ENCODE results near the gene ANO4.
A peak's percentile ranks its signal among the peaks of the same experiment; 100 is the strongest.

Gene ANO4

GRCh38 chr12:101078536-101079285, 284.1 kb downstream of the ANO4 start:
- H2AFZ ChIP-seq (ENCODE audit: insufficient read depth, low read length, poor library complexity), result no peak overlapping the region
- H3K4ac ChIP-seq (ENCODE audit: low read depth, low read length), result no peak overlapping the region
- H3K9me3 ChIP-seq (ENCODE audit: insufficient read depth, low read depth, low read length), result peaks cover 5% of the 10 kb centered on the region
- H4K91ac ChIP-seq (ENCODE audit: low read depth, low read length), result no peak overlapping the region
- H3K4me1 ChIP-seq (ENCODE audit: control insufficient read depth in 1 of 2, insufficient read depth in 2 of 2, low read length in 2 of 2), result peaks cover 0 to 2% of the 10 kb centered on the region in 2 experiments
- no peak overlapping the region for H2BK12ac ChIP-seq (ENCODE audit: low read length)
- H3K27me3 ChIP-seq (ENCODE audit: insufficient read depth, low read length), result no peaks in the 10 kb centered on the region
- H3K23ac ChIP-seq (ENCODE audit: low read length), result no peak overlapping the region
- no peak overlapping the region for H3K9ac ChIP-seq (ENCODE audit: low read length)
- peaks cover 3 to 6% of the 10 kb centered on the region in 2 experiments for H3K36me3 ChIP-seq (ENCODE audit: control insufficient read depth in 1 of 2, insufficient read depth in 2 of 2, low read length in 2 of 2)
- H2BK120ac ChIP-seq (ENCODE audit: insufficient read depth, low read length, poor library complexity), result no peak overlapping the region
- no peak overlapping the region for H2AK5ac ChIP-seq (ENCODE audit: low read length)
- H3K4me2 ChIP-seq (ENCODE audit: low read length), result no peak overlapping the region
- H3K27ac ChIP-seq (ENCODE audit: low read depth, low read length), result no peak overlapping the region
- H4K8ac ChIP-seq (ENCODE audit: low read depth, low read length), result no peak overlapping the region
- no peak overlapping the region for H4K12ac ChIP-seq (ENCODE audit: low read depth, low read length)
- no peak overlapping the region for H3K14ac ChIP-seq (ENCODE audit: low read length)
- no peaks in the 10 kb centered on the region for H3K79me1 ChIP-seq (ENCODE audit: low read length)
- H3K79me2 ChIP-seq (ENCODE audit: control insufficient read depth, insufficient read depth, low read length, poor library complexity), result no peaks in the 10 kb centered on the region
- no peak overlapping the region for H2BK5ac ChIP-seq (ENCODE audit: low read depth, low read length, poor library complexity)
- DNase-seq, result no peak
- WGBS (ENCODE audit: extremely low coverage, insufficient coverage, insufficient read length), result no CpG with 5 or more reads among the region's 6 CpGs
- no peak overlapping the region for H3K4me3 ChIP-seq (ENCODE audit: low read depth, low read length)
- H3K18ac ChIP-seq (ENCODE audit: low read length), result no peak overlapping the region

GRCh38 chr12:101082706-101083105, 288.1 kb downstream of the ANO4 start:
- Histone ChIP-seq H3K79me2 (ENCODE audit: control insufficient read depth, insufficient read depth, low read length, poor library complexity) (no peaks in the 10 kb centered on the region), H3K9ac (ENCODE audit: low read length) (no peak overlapping the region), H2BK5ac (ENCODE audit: low read depth, low read length, poor library complexity) (no peak overlapping the region), H3K23ac (ENCODE audit: low read length) (no peak overlapping the region), H4K91ac (ENCODE audit: low read depth, low read length) (no peak overlapping the region), H2BK120ac (ENCODE audit: insufficient read depth, low read length, poor library complexity) (no peak overlapping the region), H3K27me3 (ENCODE audit: insufficient read depth, low read length) (no peaks in the 10 kb centered on the region), H3K4me1 (ENCODE audit: control insufficient read depth in 1 of 2, insufficient read depth in 2 of 2, low read length in 2 of 2) (peaks cover 4% of the 10 kb centered on the region in 2 experiments), H4K8ac (ENCODE audit: low read depth, low read length) (no peak overlapping the region), H3K27ac (ENCODE audit: low read depth, low read length) (no peak overlapping the region), H3K4ac (ENCODE audit: low read depth, low read length) (no peak overlapping the region), H3K14ac (ENCODE audit: low read length) (no peak overlapping the region), H2AK5ac (ENCODE audit: low read length) (no peak overlapping the region), H2AFZ (ENCODE audit: insufficient read depth, low read length, poor library complexity) (no peak overlapping the region), H3K18ac (ENCODE audit: low read length) (no peak overlapping the region), H2BK12ac (ENCODE audit: low read length) (no peak overlapping the region), H3K4me2 (ENCODE audit: low read length) (no peak overlapping the region), H3K79me1 (ENCODE audit: low read length) (no peaks in the 10 kb centered on the region), H3K4me3 (ENCODE audit: low read depth, low read length) (no peak overlapping the region), H4K12ac (ENCODE audit: low read depth, low read length) (no peak overlapping the region), H3K9me3 (ENCODE audit: insufficient read depth, low read depth, low read length) (peaks cover 5% of the 10 kb centered on the region), H3K36me3 (ENCODE audit: control insufficient read depth in 1 of 2, insufficient read depth in 2 of 2, low read length in 2 of 2) (peaks cover 6% of the 10 kb centered on the region in 2 experiments)
- WGBS (ENCODE audit: extremely low coverage, insufficient coverage, insufficient read length), result no CpG with 5 or more reads among the region's 3 CpGs
- no peak for DNase-seq

- H3K79me2 ChIP-seq (ENCODE audit: control insufficient read depth, insufficient read depth, low read length, poor library complexity), result no peaks in the 10 kb centered on the region
- H3K27ac ChIP-seq (ENCODE audit: low read depth, low read length), result no peak overlapping the region
- no peak overlapping the region for H2BK12ac ChIP-seq (ENCODE audit: low read length)
- H3K4me1 ChIP-seq (ENCODE audit: control insufficient read depth in 1 of 2, insufficient read depth in 2 of 2, low read length in 2 of 2), result peaks cover 4% of the 10 kb centered on the region in 2 experiments
- no peak overlapping the region for H3K23ac ChIP-seq (ENCODE audit: low read length)
- H3K4me2 ChIP-seq (ENCODE audit: low read length), result no peak overlapping the region
- no peak overlapping the region for H2BK5ac ChIP-seq (ENCODE audit: low read depth, low read length, poor library complexity)
- no peak overlapping the region for H3K4me3 ChIP-seq (ENCODE audit: low read depth, low read length)
- H4K12ac ChIP-seq (ENCODE audit: low read depth, low read length), result no peak overlapping the region
- H2AFZ ChIP-seq (ENCODE audit: insufficient read depth, low read length, poor library complexity), result no peak overlapping the region
- no peak overlapping the region for H2BK120ac ChIP-seq (ENCODE audit: insufficient read depth, low read length, poor library complexity)
- no peaks in the 10 kb centered on the region for H3K79me1 ChIP-seq (ENCODE audit: low read length)
- no peak overlapping the region for H3K9ac ChIP-seq (ENCODE audit: low read length)
- no peaks in the 10 kb centered on the region for H3K9me3 ChIP-seq (ENCODE audit: insufficient read depth, low read depth, low read length)
- no peak overlapping the region for H2AK5ac ChIP-seq (ENCODE audit: low read length)
- H4K91ac ChIP-seq (ENCODE audit: low read depth, low read length), result no peak overlapping the region
- no CpG with 5 or more reads among the region's 11 CpGs for WGBS (ENCODE audit: extremely low coverage, insufficient coverage, insufficient read length)
- H3K18ac ChIP-seq (ENCODE audit: low read length), result no peak overlapping the region
- no peaks in the 10 kb centered on the region for H3K27me3 ChIP-seq (ENCODE audit: insufficient read depth, low read length)
- H3K14ac ChIP-seq (ENCODE audit: low read length), result no peak overlapping the region
- no peak overlapping the region for H4K8ac ChIP-seq (ENCODE audit: low read depth, low read length)
- no peak overlapping the region for H3K4ac ChIP-seq (ENCODE audit: low read depth, low read length)
- DNase-seq, result peak in 1 of 2 donors; percentile 6
- peaks cover 2 to 4% of the 10 kb centered on the region in 2 experiments for H3K36me3 ChIP-seq (ENCODE audit: control insufficient read depth in 1 of 2, insufficient read depth in 2 of 2, low read length in 2 of 2)
Observed at GRCh38 chr12:101086490-101087135, 292.0 kb downstream of the ANO4 start.

GRCh38 chr12:101087920-101088319, 293.3 kb downstream of the ANO4 start:
- H4K8ac ChIP-seq (ENCODE audit: low read depth, low read length), result no peak overlapping the region

More at GRCh38 chr12:101087920-101088319, 293.3 kb downstream of the ANO4 start:
- no peaks in the 10 kb centered on the region for H3K79me2 ChIP-seq (ENCODE audit: control insufficient read depth, insufficient read depth, low read length, poor library complexity)
- no peak overlapping the region for H3K4ac ChIP-seq (ENCODE audit: low read depth, low read length)
- no peak for DNase-seq
- H3K4me1 ChIP-seq (ENCODE audit: control insufficient read depth in 1 of 2, insufficient read depth in 2 of 2, low read length in 2 of 2), result peaks cover 4% of the 10 kb centered on the region in 2 experiments
- H3K14ac ChIP-seq (ENCODE audit: low read length), result no peak overlapping the region
- H3K4me2 ChIP-seq (ENCODE audit: low read length), result no peak overlapping the region
- no peak overlapping the region for H3K27ac ChIP-seq (ENCODE audit: low read depth, low read length)
- H2BK5ac ChIP-seq (ENCODE audit: low read depth, low read length, poor library complexity), result no peak overlapping the region
- no peak overlapping the region for H3K4me3 ChIP-seq (ENCODE audit: low read depth, low read length)
- no peak overlapping the region for H2BK120ac ChIP-seq (ENCODE audit: insufficient read depth, low read length, poor library complexity)
- H3K79me1 ChIP-seq (ENCODE audit: low read length), result no peaks in the 10 kb centered on the region
- H4K91ac ChIP-seq (ENCODE audit: low read depth, low read length), result no peak overlapping the region
- H3K23ac ChIP-seq (ENCODE audit: low read length), result no peak overlapping the region
- no peak overlapping the region for H2BK12ac ChIP-seq (ENCODE audit: low read length)
- no peaks in the 10 kb centered on the region for H3K9me3 ChIP-seq (ENCODE audit: insufficient read depth, low read depth, low read length)
- H2AFZ ChIP-seq (ENCODE audit: insufficient read depth, low read length, poor library complexity), result no peak overlapping the region
- no peak overlapping the region for H2AK5ac ChIP-seq (ENCODE audit: low read length)
- WGBS (ENCODE audit: extremely low coverage, insufficient coverage, insufficient read length), result no CpG with 5 or more reads among the region's 5 CpGs
- H3K36me3 ChIP-seq (ENCODE audit: control insufficient read depth in 1 of 2, insufficient read depth in 2 of 2, low read length in 2 of 2), result peaks cover 0 to 4% of the 10 kb centered on the region in 2 experiments
- H3K27me3 ChIP-seq (ENCODE audit: insufficient read depth, low read length), result no peaks in the 10 kb centered on the region
- no peak overlapping the region for H3K18ac ChIP-seq (ENCODE audit: low read length)
- no peak overlapping the region for H4K12ac ChIP-seq (ENCODE audit: low read depth, low read length)
- no peak overlapping the region for H3K9ac ChIP-seq (ENCODE audit: low read length)

Data from trophoblast cell (in vitro differentiated cells and primary cell).